GM21528 (cell line): Measurements from ENCODE around the gene TUBGCP2.
"Not testable (repeated sequence)": the region's sequence is repeated elsewhere in the genome, so short reads cannot be mapped to it uniquely, and the experiment has no call there.

Source experiments
- ATAC-seq: cut with Tn5 transposase; IDR thresholded peaks from one replicate; pipeline ENCODE4 v1.9.1; 2021; ENCODE audit warnings: mild to moderate bottlenecking, moderate library complexity; ENCODE audit not compliant: unreplicated experiment, low FRiP score

TUBGCP2 gene

GRCh38 chr10:133236401-133237240, 72.1 kb downstream of the TUBGCP2 start:
- ATAC-seq = no peak

- no peak for ATAC-seq
Observed at GRCh38 chr10:133235932-133236331, 72.7 kb downstream of the TUBGCP2 start.

GRCh38 chr10:133235265-133235855, 73.3 kb downstream of the TUBGCP2 start:
- ATAC-seq = no peak

GRCh38 chr10:133234796-133235195, 73.9 kb downstream of the TUBGCP2 start:
- ATAC-seq = not testable (repeated sequence)

GRCh38 chr10:133231946-133232574, 76.6 kb downstream of the TUBGCP2 start:
- ATAC-seq = no peak

GRCh38 chr10:133231244-133231945, 77.3 kb downstream of the TUBGCP2 start:
- ATAC-seq = no peak

GRCh38 chr10:133230387-133231195, 78.1 kb downstream of the TUBGCP2 start:
- ATAC-seq = no peak

- ATAC-seq = no peak
Observed at GRCh38 chr10:133230044-133230361, 78.7 kb downstream of the TUBGCP2 start, which contains the start of gene UTF1. Gene UTF1, plus strand, starts transcription at chr10:133230217. Its CDS starts 72 bp downstream, at chr10:133230289.

GRCh38 chr10:133229265-133230043, 79.2 kb downstream of the TUBGCP2 start:
- no peak for ATAC-seq
